GM23338 (cell line): ENCODE results near the gene ARPC5. TPM values are rescaled to one million over a fixed set of nuclear protein-coding genes. Genes with fewer than 3 reads are reported as not detected.

Source experiments
- ATAC-seq: fragments of 200-7000 bp; cut with Tn5 transposase; 3 replicates; pipeline ENCODE4 v1.9.1; 2020
- DNase-seq: peaks from one replicate; pipeline ENCODE4 v3.0.0-alpha.2; 2015; ENCODE audit warnings: low spot score
- H2AFZ ChIP-seq: fragments of 200-600 bp; sonication (generic); 2 replicates; pipeline ENCODE4 v1.8.0; 2016; ENCODE audit warnings: antibody characterized with exemption, mild to moderate bottlenecking, moderate library complexity
- H3F3A ChIP-seq: fragments of 200-600 bp; sonication (generic); replicated peaks from 2 replicates; pipeline ENCODE4 v1.8.0; 2017; ENCODE audit warnings: antibody characterized with exemption, mixed run types, low read depth
- H3K27ac ChIP-seq: fragments of 200-600 bp; sonication (generic); 2 replicates; pipeline ENCODE4 v1.6.1; 2016; ENCODE audit warnings: low read depth
- H3K27me3 ChIP-seq: fragments of 200-600 bp; sonication (generic); 2 replicates; pipeline ENCODE4 v1.8.0; 2016; ENCODE audit warnings: mild to moderate bottlenecking, mixed run types, moderate library complexity; ENCODE audit not compliant: insufficient read depth
- H3K36me3 ChIP-seq: fragments of 200-600 bp; sonication (generic); 2 replicates; pipeline ENCODE4 v1.8.0; 2016; ENCODE audit warnings: mild to moderate bottlenecking; ENCODE audit not compliant: insufficient read depth
- H3K4me1 ChIP-seq: fragments of 200-600 bp; sonication (generic); 2 replicates; pipeline ENCODE4 v1.8.0; 2016; ENCODE audit warnings: mild to moderate bottlenecking, moderate library complexity; ENCODE audit not compliant: insufficient read depth
- H3K4me2 ChIP-seq: fragments of 200-600 bp; sonication (generic); 2 replicates; pipeline ENCODE4 v1.7.1; 2017; ENCODE audit warnings: mixed run types
- H3K4me3 ChIP-seq: fragments of 200-600 bp; sonication (generic); 2 replicates; pipeline ENCODE4 v1.6.1; 2016; ENCODE audit warnings: mixed run types
- H3K79me2 ChIP-seq: fragments of 200-600 bp; sonication (generic); replicated peaks from 2 replicates; pipeline ENCODE4 v1.8.0; 2017; ENCODE audit warnings: mild to moderate bottlenecking; ENCODE audit not compliant: insufficient read depth
- H3K9me2 ChIP-seq: fragments of 200-600 bp; sonication (generic); 2 replicates; pipeline ENCODE4 v1.8.0; 2017; ENCODE audit not compliant: insufficient read depth
- H4K20me1 ChIP-seq: fragments of 200-600 bp; sonication (generic); replicated peaks from 2 replicates; pipeline ENCODE4 v1.8.0; 2017; ENCODE audit warnings: mild to moderate bottlenecking; ENCODE audit not compliant: insufficient read depth
- H3K27ac Mint-ChIP-seq: 2 replicates; pipeline ENCODE4 v1.8.0; 2020; ENCODE audit warnings: inconsistent platforms, mild to moderate bottlenecking, moderate library complexity, mixed read lengths
- H3K27me3 Mint-ChIP-seq: 3 replicates; pipeline ENCODE4 v1.8.0; 2022; ENCODE audit warnings: low read depth, mild to moderate bottlenecking, moderate library complexity, mixed read lengths, inconsistent platforms; ENCODE audit not compliant: insufficient read depth, poor library complexity
- H3K36me3 Mint-ChIP-seq: 3 replicates; pipeline ENCODE4 v1.8.0; 2021; ENCODE audit warnings: low read depth, mild to moderate bottlenecking, inconsistent platforms, moderate library complexity, mixed read lengths
- H3K4me1 Mint-ChIP-seq: 3 replicates; pipeline ENCODE4 v1.8.0; 2020; ENCODE audit warnings: mild to moderate bottlenecking, inconsistent platforms, mixed read lengths
- H3K4me3 Mint-ChIP-seq: 3 replicates; pipeline ENCODE4 v1.8.0; 2021; ENCODE audit warnings: moderate library complexity, mild to moderate bottlenecking, inconsistent platforms, mixed read lengths
- H3K9me3 Mint-ChIP-seq: 3 replicates; pipeline ENCODE4 v1.8.0; 2020; ENCODE audit warnings: moderate library complexity, mild to moderate bottlenecking, inconsistent platforms, mixed read lengths
- CREB1 ChIP-seq: fragments of 250-450 bp; sonication (Bioruptor Pico); IDR thresholded peaks from 2 replicates; pipeline ENCODE4 v1.5.0; 2020; ENCODE audit warnings: low read depth, mild to moderate bottlenecking, moderate library complexity
- EZH2phosphoT487 ChIP-seq: fragments of 200-600 bp; sonication (generic); IDR thresholded peaks from one replicate; pipeline ENCODE4 v1.8.1; 2018; ENCODE audit warnings: antibody characterized with exemption; ENCODE audit not compliant: unreplicated experiment
- NANOG ChIP-seq: IDR thresholded peaks from 2 replicates; pipeline ENCODE4 v1.6.1; 2016; ENCODE audit warnings: antibody characterized with exemption, borderline replicate concordance
- STAT1 ChIP-seq: IDR thresholded peaks from one replicate; pipeline ENCODE4 v1.6.1; 2016; ENCODE audit warnings: antibody characterized with exemption; ENCODE audit not compliant: unreplicated experiment
- ZNF114 ChIP-seq: fragments of 250-450 bp; sonication (Bioruptor Pico); IDR thresholded peaks from 2 replicates; pipeline ENCODE4 v1.5.0; 2020; ENCODE audit warnings: mild to moderate bottlenecking, moderate library complexity
- ZNF331 ChIP-seq: fragments of 250-450 bp; sonication (Bioruptor Pico); IDR thresholded peaks from 2 replicates; pipeline ENCODE4 v1.5.0; 2020; ENCODE audit warnings: low read depth, mild to moderate bottlenecking, moderate library complexity
- polyA plus RNA-seq: library from polyadenylated mRNA; unstranded; fragments of >200 nt; fragmentation: Nextera tagmentation; extraction: Ambion mirVana; gene quantifications from 2 replicates; pipeline ENCODE4 v1.2.1, GENCODE V29; 2016
- total RNA-seq: library from RNA; depleted of rRNA; stranded (reverse); fragments of >200 nt; shearing (Covaris generic); gene quantifications from 2 replicates; pipeline ENCODE4 v1.2.3, GENCODE V29; 2014
- TF ChIP-seq, protein P1 (sequence below): IDR thresholded peaks from one replicate; pipeline ENCODE4 v1.6.1; 2018; ENCODE audit warnings: antibody characterized with exemption; ENCODE audit not compliant: unreplicated experiment
- TF ChIP-seq, protein P2 (sequence below): fragments of 250-450 bp; sonication (Bioruptor Pico); IDR thresholded peaks from 2 replicates; pipeline ENCODE4 v1.5.0; 2020; ENCODE audit warnings: mild to moderate bottlenecking, moderate library complexity

The ARPC5 gene
- total and polyA plus RNA-seq, 2 experiments from 2014 or later = 75.4 to 98.9 TPM

DNA sequence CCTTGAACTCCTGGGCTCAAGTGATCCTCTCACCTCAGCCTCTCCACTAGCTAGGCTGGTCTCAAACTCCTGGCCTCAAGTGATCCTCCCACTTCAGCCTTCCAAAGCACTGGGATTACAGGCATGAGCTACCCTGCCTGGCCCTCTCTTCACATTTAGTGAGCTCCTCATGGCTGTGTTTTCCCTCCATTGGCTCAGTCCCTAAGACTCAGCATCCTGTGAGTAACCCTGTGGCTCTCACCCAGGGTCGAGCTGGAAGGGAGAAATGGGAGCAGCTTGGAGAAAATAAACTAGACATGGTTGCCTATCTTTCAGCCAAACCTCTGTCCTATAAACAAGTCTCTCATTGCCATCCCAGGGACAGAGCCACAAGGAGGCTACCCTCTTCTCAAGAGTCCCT lies 62.9 kb downstream of the ARPC5 start:
- H3K36me3 ChIP-seq = no peaks in the 10 kb centered on the region
- H3K4me3 ChIP-seq = no peak overlapping the region
- no peak overlapping the region for H3K27ac ChIP-seq
- H3K4me1 ChIP-seq = no peaks in the 10 kb centered on the region
- no peak overlapping the region for H3K4me3 Mint-ChIP-seq
- no peak overlapping the region; the same call in 1 of the 2 replicates for H3K27ac Mint-ChIP-seq
- no peaks in the 10 kb centered on the region for H3K36me3 Mint-ChIP-seq
- no peak for ATAC-seq
- no peak overlapping the region for H2AFZ ChIP-seq
- TF ChIP-seq ZNF114 (CRISPR knock-in tag) (no peak), EZH2phosphoT487 (no peak), ZNF331 (no peak), NANOG (no peak), STAT1 (no peak), CREB1 (CRISPR knock-in tag) (no peak)
- TF ChIP-seq, protein P1, sequence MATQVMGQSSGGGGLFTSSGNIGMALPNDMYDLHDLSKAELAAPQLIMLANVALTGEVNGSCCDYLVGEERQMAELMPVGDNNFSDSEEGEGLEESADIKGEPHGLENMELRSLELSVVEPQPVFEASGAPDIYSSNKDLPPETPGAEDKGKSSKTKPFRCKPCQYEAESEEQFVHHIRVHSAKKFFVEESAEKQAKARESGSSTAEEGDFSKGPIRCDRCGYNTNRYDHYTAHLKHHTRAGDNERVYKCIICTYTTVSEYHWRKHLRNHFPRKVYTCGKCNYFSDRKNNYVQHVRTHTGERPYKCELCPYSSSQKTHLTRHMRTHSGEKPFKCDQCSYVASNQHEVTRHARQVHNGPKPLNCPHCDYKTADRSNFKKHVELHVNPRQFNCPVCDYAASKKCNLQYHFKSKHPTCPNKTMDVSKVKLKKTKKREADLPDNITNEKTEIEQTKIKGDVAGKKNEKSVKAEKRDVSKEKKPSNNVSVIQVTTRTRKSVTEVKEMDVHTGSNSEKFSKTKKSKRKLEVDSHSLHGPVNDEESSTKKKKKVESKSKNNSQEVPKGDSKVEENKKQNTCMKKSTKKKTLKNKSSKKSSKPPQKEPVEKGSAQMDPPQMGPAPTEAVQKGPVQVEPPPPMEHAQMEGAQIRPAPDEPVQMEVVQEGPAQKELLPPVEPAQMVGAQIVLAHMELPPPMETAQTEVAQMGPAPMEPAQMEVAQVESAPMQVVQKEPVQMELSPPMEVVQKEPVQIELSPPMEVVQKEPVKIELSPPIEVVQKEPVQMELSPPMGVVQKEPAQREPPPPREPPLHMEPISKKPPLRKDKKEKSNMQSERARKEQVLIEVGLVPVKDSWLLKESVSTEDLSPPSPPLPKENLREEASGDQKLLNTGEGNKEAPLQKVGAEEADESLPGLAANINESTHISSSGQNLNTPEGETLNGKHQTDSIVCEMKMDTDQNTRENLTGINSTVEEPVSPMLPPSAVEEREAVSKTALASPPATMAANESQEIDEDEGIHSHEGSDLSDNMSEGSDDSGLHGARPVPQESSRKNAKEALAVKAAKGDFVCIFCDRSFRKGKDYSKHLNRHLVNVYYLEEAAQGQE = no peak
- H3K79me2 ChIP-seq = no peaks in the 10 kb centered on the region
- H3K27me3 Mint-ChIP-seq = peaks cover 7% of the 10 kb centered on the region
- H3K27me3 ChIP-seq = no peaks in the 10 kb centered on the region
- H3K9me2 ChIP-seq = 0 out of 2 replicates have a peak, but pooled peaks cover 3% of the 10 kb centered on the region
- DNase-seq = no peak
- H3F3A ChIP-seq = no peaks in the 10 kb centered on the region
- no peaks in the 10 kb centered on the region for H3K4me1 Mint-ChIP-seq
- no peaks in the 10 kb centered on the region for H3K9me3 Mint-ChIP-seq
- H4K20me1 ChIP-seq = no peaks in the 10 kb centered on the region
- H3K4me2 ChIP-seq = no peak overlapping the region

DNA sequence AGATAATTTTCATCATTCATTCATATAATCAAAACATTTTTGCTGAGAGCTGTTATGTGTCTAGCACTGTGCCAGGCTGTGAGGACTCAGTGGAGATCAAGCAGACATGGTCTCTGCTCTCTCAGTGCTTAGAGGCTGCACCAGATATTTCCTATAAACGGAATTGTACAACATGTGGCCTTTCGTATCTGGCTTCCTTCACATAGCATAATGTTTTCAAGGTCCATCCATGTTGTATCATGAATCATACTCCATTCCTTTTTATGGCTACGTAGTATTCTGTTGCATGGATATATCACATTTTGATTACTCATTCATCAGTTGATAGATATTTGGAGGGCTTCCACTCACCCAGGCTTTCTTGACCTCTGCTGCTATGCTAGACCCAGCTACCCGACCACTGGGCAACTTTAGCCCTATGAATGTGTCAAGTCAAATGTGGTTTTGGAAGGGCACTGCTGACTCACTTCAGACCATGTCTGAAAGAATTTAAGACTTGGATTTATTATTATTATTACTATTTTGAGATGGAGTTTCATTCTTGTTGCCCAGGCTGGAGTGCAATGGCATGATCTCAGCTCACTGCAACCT lies 63.8 kb downstream of the ARPC5 start:
- 0 out of 2 replicates have a peak, but pooled peaks cover 3% of the 10 kb centered on the region for H3K9me2 ChIP-seq
- H3K9me3 Mint-ChIP-seq = no peaks in the 10 kb centered on the region
- TF ChIP-seq STAT1 = no peak
- TF ChIP-seq, protein P2, sequence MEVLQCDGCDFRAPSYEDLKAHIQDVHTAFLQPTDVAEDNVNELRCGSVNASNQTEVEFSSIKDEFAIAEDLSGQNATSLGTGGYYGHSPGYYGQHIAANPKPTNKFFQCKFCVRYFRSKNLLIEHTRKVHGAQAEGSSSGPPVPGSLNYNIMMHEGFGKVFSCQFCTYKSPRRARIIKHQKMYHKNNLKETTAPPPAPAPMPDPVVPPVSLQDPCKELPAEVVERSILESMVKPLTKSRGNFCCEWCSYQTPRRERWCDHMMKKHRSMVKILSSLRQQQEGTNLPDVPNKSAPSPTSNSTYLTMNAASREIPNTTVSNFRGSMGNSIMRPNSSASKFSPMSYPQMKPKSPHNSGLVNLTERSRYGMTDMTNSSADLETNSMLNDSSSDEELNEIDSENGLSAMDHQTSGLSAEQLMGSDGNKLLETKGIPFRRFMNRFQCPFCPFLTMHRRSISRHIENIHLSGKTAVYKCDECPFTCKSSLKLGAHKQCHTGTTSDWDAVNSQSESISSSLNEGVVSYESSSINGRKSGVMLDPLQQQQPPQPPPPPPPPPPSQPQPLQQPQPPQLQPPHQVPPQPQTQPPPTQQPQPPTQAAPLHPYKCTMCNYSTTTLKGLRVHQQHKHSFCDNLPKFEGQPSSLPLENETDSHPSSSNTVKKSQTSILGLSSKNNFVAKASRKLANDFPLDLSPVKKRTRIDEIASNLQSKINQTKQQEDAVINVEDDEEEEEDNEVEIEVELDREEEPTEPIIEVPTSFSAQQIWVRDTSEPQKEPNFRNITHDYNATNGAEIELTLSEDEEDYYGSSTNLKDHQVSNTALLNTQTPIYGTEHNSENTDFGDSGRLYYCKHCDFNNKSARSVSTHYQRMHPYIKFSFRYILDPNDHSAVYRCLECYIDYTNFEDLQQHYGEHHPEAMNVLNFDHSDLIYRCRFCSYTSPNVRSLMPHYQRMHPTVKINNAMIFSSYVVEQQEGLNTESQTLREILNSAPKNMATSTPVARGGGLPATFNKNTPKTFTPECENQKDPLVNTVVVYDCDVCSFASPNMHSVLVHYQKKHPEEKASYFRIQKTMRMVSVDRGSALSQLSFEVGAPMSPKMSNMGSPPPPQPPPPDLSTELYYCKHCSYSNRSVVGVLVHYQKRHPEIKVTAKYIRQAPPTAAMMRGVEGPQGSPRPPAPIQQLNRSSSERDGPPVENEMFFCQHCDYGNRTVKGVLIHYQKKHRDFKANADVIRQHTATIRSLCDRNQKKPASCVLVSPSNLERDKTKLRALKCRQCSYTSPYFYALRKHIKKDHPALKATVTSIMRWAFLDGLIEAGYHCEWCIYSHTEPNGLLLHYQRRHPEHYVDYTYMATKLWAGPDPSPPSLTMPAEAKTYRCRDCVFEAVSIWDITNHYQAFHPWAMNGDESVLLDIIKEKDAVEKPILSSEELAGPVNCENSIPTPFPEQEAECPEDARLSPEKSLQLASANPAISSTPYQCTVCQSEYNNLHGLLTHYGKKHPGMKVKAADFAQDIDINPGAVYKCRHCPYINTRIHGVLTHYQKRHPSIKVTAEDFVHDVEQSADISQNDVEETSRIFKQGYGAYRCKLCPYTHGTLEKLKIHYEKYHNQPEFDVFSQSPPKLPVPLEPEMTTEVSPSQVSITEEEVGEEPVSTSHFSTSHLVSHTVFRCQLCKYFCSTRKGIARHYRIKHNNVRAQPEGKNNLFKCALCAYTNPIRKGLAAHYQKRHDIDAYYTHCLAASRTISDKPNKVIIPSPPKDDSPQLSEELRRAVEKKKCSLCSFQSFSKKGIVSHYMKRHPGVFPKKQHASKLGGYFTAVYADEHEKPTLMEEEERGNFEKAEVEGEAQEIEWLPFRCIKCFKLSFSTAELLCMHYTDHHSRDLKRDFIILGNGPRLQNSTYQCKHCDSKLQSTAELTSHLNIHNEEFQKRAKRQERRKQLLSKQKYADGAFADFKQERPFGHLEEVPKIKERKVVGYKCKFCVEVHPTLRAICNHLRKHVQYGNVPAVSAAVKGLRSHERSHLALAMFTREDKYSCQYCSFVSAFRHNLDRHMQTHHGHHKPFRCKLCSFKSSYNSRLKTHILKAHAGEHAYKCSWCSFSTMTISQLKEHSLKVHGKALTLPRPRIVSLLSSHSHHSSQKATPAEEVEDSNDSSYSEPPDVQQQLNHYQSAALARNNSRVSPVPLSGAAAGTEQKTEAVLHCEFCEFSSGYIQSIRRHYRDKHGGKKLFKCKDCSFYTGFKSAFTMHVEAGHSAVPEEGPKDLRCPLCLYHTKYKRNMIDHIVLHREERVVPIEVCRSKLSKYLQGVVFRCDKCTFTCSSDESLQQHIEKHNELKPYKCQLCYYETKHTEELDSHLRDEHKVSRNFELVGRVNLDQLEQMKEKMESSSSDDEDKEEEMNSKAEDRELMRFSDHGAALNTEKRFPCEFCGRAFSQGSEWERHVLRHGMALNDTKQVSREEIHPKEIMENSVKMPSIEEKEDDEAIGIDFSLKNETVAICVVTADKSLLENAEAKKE (CRISPR knock-in tag) = no peak
- no peak for TF ChIP-seq NANOG
- TF ChIP-seq, protein P1 = no peak
- no peak for TF ChIP-seq CREB1 (CRISPR knock-in tag)

More for the DNA sequence above, 63.8 kb downstream of the ARPC5 start:
- no peaks in the 10 kb centered on the region for H4K20me1 ChIP-seq
- H2AFZ ChIP-seq = no peak overlapping the region
- Mint-ChIP-seq H3K4me3 (no peak overlapping the region), H3K27ac (no peak overlapping the region), H3K27me3 (peaks cover 7% of the 10 kb centered on the region), H3K36me3 (no peaks in the 10 kb centered on the region), H3K4me1 (no peaks in the 10 kb centered on the region)
- H3K4me2 ChIP-seq = no peak overlapping the region
- DNase-seq (no peak), ATAC-seq (no peak)
- no peaks in the 10 kb centered on the region for H3F3A ChIP-seq
- no peaks in the 10 kb centered on the region for H3K36me3 ChIP-seq
- H3K79me2 ChIP-seq = no peaks in the 10 kb centered on the region
- H3K27me3 ChIP-seq = no peaks in the 10 kb centered on the region
- no peak overlapping the region for H3K4me3 ChIP-seq
- no peak overlapping the region for H3K27ac ChIP-seq
- no peaks in the 10 kb centered on the region for H3K4me1 ChIP-seq
